Neural cell (in vitro differentiated cells): ENCODE results near the gene ESRP2. TPM values are rescaled to one million over a fixed set of nuclear protein-coding genes. Genes with fewer than 3 reads are reported as not detected.

Source experiments
- H2AFZ ChIP-seq: fragments of 200-600, 300-800 bp; sonication (generic), shearing (Covaris generic); 2 replicates; pipeline ENCODE4 v1.6.0; 2014; ENCODE audit warnings: low read depth, mild to moderate bottlenecking, antibody characterized with exemption, low read length, moderate library complexity
- H3F3A ChIP-seq: fragments of 200-600 bp; shearing (Covaris generic); 2 replicates; pipeline ENCODE4 v1.6.1; 2016; ENCODE audit warnings: mild to moderate bottlenecking, moderate library complexity, mixed read lengths, antibody characterized with exemption, low read length; ENCODE audit not compliant: insufficient read depth, poor library complexity, severe bottlenecking
- H3K27ac ChIP-seq: fragments of 200-600, 300-800 bp; sonication (generic), shearing (Covaris generic); 2 replicates; pipeline ENCODE4 v1.5.1; 2014; ENCODE audit warnings: mild to moderate bottlenecking, low read length, moderate library complexity
- H3K27me3 ChIP-seq: fragments of 300-800, 200-600 bp; sonication (generic), shearing (Covaris generic); 2 replicates; pipeline ENCODE4 v1.6.0; 2014; ENCODE audit warnings: mild to moderate bottlenecking, low read depth, low read length, moderate library complexity; ENCODE audit not compliant: insufficient read depth
- H3K36me3 ChIP-seq: fragments of 300-800, 200-600 bp; sonication (generic), shearing (Covaris generic); 2 replicates; pipeline ENCODE4 v1.5.1; 2014; ENCODE audit warnings: mild to moderate bottlenecking, antibody characterized with exemption, low read length, moderate library complexity; ENCODE audit not compliant: insufficient read depth
- H3K4me2 ChIP-seq: fragments of 300-800, 200-600 bp; sonication (generic), shearing (Covaris generic); 2 replicates; pipeline ENCODE4 v1.6.0; 2014; ENCODE audit warnings: mild to moderate bottlenecking, low read length
- H3K4me3 ChIP-seq: fragments of 300-800, 200-600 bp; sonication (generic), shearing (Covaris generic); 2 replicates; pipeline ENCODE4 v1.5.1; 2014; ENCODE audit warnings: mild to moderate bottlenecking, low read length, moderate library complexity
- H3K79me2 ChIP-seq: fragments of 200-600 bp; shearing (Covaris generic); replicated peaks from 2 replicates; pipeline ENCODE4 v1.6.0; 2014; ENCODE audit warnings: mild to moderate bottlenecking, low read length, moderate library complexity; ENCODE audit not compliant: insufficient read depth
- H3K9ac ChIP-seq: fragments of 300-800, 200-600 bp; sonication (generic), shearing (Covaris generic); 2 replicates; pipeline ENCODE4 v1.6.1; 2016; ENCODE audit warnings: mild to moderate bottlenecking, low read length, mixed read lengths
- H3K9me2 ChIP-seq: fragments of 200-600 bp; shearing (Covaris generic); 2 replicates; pipeline ENCODE4 v1.6.1; 2016; ENCODE audit warnings: mild to moderate bottlenecking, low read length, mixed read lengths; ENCODE audit not compliant: insufficient read depth
- H3K9me3 ChIP-seq: fragments of 200-600, 300-800 bp; sonication (generic), shearing (Covaris generic); 2 replicates; pipeline ENCODE4 v1.6.1; 2016; ENCODE audit warnings: mild to moderate bottlenecking, mixed run types, low read length, moderate library complexity, mixed read lengths
- H4K20me1 ChIP-seq: fragments of 200-600 bp; shearing (Covaris generic); 2 replicates; pipeline ENCODE4 v1.6.1; 2016; ENCODE audit warnings: mild to moderate bottlenecking, mixed run types; ENCODE audit not compliant: insufficient read depth
- CTCF ChIP-seq: fragments of 450-650 bp; IDR thresholded peaks from 2 replicates; pipeline ENCODE4 v1.5.1; 2014; ENCODE audit warnings: antibody characterized with exemption, mild to moderate bottlenecking, moderate library complexity; ENCODE audit not compliant: poor library complexity, severe bottlenecking
- EP300 ChIP-seq: fragments of 450-650 bp; conservative IDR thresholded peaks from 2 replicates; pipeline ENCODE4 v1.6.1; 2014; ENCODE audit warnings: antibody characterized with exemption, mild to moderate bottlenecking, moderate library complexity; ENCODE audit not compliant: poor library complexity, severe bottlenecking
- EZH2 ChIP-seq: fragments of 200-600, 300-800 bp; shearing (Covaris generic), sonication (generic); IDR thresholded peaks from 2 replicates; pipeline ENCODE4 v1.6.1; 2014; ENCODE audit warnings: antibody characterized with exemption, low read length, borderline replicate concordance, mild to moderate bottlenecking; ENCODE audit not compliant: insufficient read depth, poor library complexity, severe bottlenecking
- MXI1 ChIP-seq: fragments of 450-650 bp; conservative IDR thresholded peaks from 2 replicates; pipeline ENCODE4 v1.6.1; 2014; ENCODE audit warnings: antibody characterized with exemption, mild to moderate bottlenecking; ENCODE audit not compliant: poor library complexity, severe bottlenecking
- POLR2AphosphoS5 ChIP-seq: IDR thresholded peaks from 2 replicates; pipeline ENCODE4 v1.6.1; 2012
- RAD21 ChIP-seq: fragments of 450-650 bp; conservative IDR thresholded peaks from 2 replicates; pipeline ENCODE4 v1.6.1; 2014; ENCODE audit warnings: antibody characterized with exemption, mild to moderate bottlenecking, moderate library complexity
- REST ChIP-seq: IDR thresholded peaks from 2 replicates; pipeline ENCODE4 v1.6.1; 2012; ENCODE audit warnings: borderline replicate concordance
- SMC3 ChIP-seq: fragments of 450-650 bp; conservative IDR thresholded peaks from 2 replicates; pipeline ENCODE4 v1.6.1; 2014; ENCODE audit warnings: antibody characterized with exemption, mild to moderate bottlenecking, moderate library complexity; ENCODE audit not compliant: poor library complexity
- TAF1 ChIP-seq: IDR thresholded peaks from 2 replicates; pipeline ENCODE4 v1.6.1; 2012; ENCODE audit warnings: low read depth
- polyA plus RNA-seq: library from polyadenylated mRNA; depleted of rRNA; stranded (reverse); fragments of >200 nt; gene quantifications from 2 replicates; pipeline ENCODE4 v1.2.3, GENCODE V29; 2014

ESRP2 gene
- polyA plus RNA-seq, 1 donor from 2014 or later = not detected

- TF ChIP-seq EP300 (no peak), MXI1 (no peak), RAD21 (no peak), REST (no peak), TAF1 (no peak), EZH2 (no peak), CTCF (no peak), SMC3 (no peak)
- no peaks in the 10 kb centered on the region for H3K36me3 ChIP-seq
- H3K4me3 ChIP-seq = no peak overlapping the region
- no peak overlapping the region for H3K4me2 ChIP-seq
- no peaks in the 10 kb centered on the region for H3K79me2 ChIP-seq
- H4K20me1 ChIP-seq = no peaks in the 10 kb centered on the region
- H3K9me3 ChIP-seq = no peaks in the 10 kb centered on the region
- no peaks in the 10 kb centered on the region for H3K9me2 ChIP-seq
- no peak overlapping the region for H3K27ac ChIP-seq
- no peaks in the 10 kb centered on the region for H3K27me3 ChIP-seq
- no peaks in the 10 kb centered on the region for H3F3A ChIP-seq
- no peak overlapping the region for H3K9ac ChIP-seq
- H2AFZ ChIP-seq = no peak overlapping the region
These were observed 47.4 kb upstream of the ESRP2 start for GRCh38 chr16:68283346-68283745.

GRCh38 chr16:68282064-68282452 lies 46.1 kb upstream of the ESRP2 start:
- Histone ChIP-seq H3K4me2 (no peak overlapping the region), H3K79me2 (no peaks in the 10 kb centered on the region), H3K9me2 (no peaks in the 10 kb centered on the region), H3K36me3 (no peaks in the 10 kb centered on the region), H3F3A (no peaks in the 10 kb centered on the region), H3K27me3 (no peaks in the 10 kb centered on the region), H2AFZ (no peak overlapping the region), H3K9ac (no peak overlapping the region), H3K4me3 (no peak overlapping the region), H3K27ac (no peak overlapping the region), H3K9me3 (no peaks in the 10 kb centered on the region), H4K20me1 (no peaks in the 10 kb centered on the region)
- no peak for TF ChIP-seq RAD21
- TF ChIP-seq CTCF = no peak
- no peak for TF ChIP-seq MXI1
- no peak for TF ChIP-seq SMC3
- no peak for TF ChIP-seq EP300
- TF ChIP-seq POLR2AphosphoS5 = no peak
- no peak for TF ChIP-seq TAF1
- no peak for TF ChIP-seq EZH2
- TF ChIP-seq REST = no peak
